Liver (tissue), 9 donors: Measurements from ENCODE around the gene NOC2L. TPM values are rescaled to one million over a fixed set of nuclear protein-coding genes. Genes with fewer than 3 reads are reported as not detected.

Experiments
- DNase-seq: peaks from one replicate; pipeline ENCODE4 v3.0.0-alpha.2; 2017; ENCODE audit warnings: low spot score
- H3K27ac ChIP-seq, 2 donors: one replicate each; pipeline ENCODE4 v1.7.0; 2013; ENCODE audit warnings: inconsistent platforms in 2 of 2, low read length in 2 of 2, control low read depth in 1 of 2, low read depth in 1 of 2, mild to moderate bottlenecking in 1 of 2
- H3K27me3 ChIP-seq, 4 donors: one replicate each; pipeline versions ENCODE4 v1.6.1 to v1.7.0; 2013; ENCODE audit warnings: low read length in 3 of 4, inconsistent platforms in 1 of 4, mild to moderate bottlenecking in 1 of 4, moderate library complexity in 1 of 4; ENCODE audit not compliant: control insufficient read depth in 4 of 4, insufficient read depth in 4 of 4
- H3K36me3 ChIP-seq, 4 donors: one replicate each; pipeline versions ENCODE4 v1.6.1 to v1.7.0; 2013; ENCODE audit warnings: low read length in 3 of 4, mild to moderate bottlenecking in 3 of 4, low read depth in 1 of 4, moderate library complexity in 1 of 4; ENCODE audit not compliant: control insufficient read depth in 4 of 4, insufficient read depth in 3 of 4
- H3K4me1 ChIP-seq, 4 donors: one replicate each; pipeline versions ENCODE4 v1.6.1 to v1.7.0; 2013; ENCODE audit warnings: low read length in 3 of 4, mild to moderate bottlenecking in 3 of 4, moderate library complexity in 1 of 4; ENCODE audit not compliant: control insufficient read depth in 4 of 4, insufficient read depth in 4 of 4
- H3K4me3 ChIP-seq, 3 donors: one replicate each; pipeline versions ENCODE4 v1.6.1 to v1.7.0; 2013; ENCODE audit warnings: low read length in 3 of 3, control low read depth in 1 of 3, low read depth in 1 of 3, mild to moderate bottlenecking in 1 of 3
- H3K9ac ChIP-seq, 2 donors: one replicate each; pipeline ENCODE4 v1.7.0; 2013; ENCODE audit warnings: low read length in 2 of 2, mild to moderate bottlenecking in 2 of 2, moderate library complexity in 2 of 2, control low read depth in 1 of 2, low read depth in 1 of 2
- H3K9me3 ChIP-seq, 4 donors: one replicate each; pipeline versions ENCODE4 v1.6.1 to v1.7.0; 2013; ENCODE audit warnings: low read length in 3 of 4; ENCODE audit not compliant: control insufficient read depth in 4 of 4
- ATF3 ChIP-seq: IDR thresholded peaks from 2 replicates; pipeline ENCODE4 v1.6.1; 2016; ENCODE audit warnings: antibody characterized with exemption
- CTCF ChIP-seq: fragments of 150-350 bp; IDR thresholded peaks from 2 replicates; pipeline ENCODE4 v1.5.1; 2017; ENCODE audit warnings: improper control_type of control experiment, low read depth, low read length; ENCODE audit not compliant: missing input control
- EGR1 ChIP-seq, 2 donors: IDR thresholded peaks; 2 replicates each; pipeline ENCODE4 v1.6.1; 2016 to 2018; ENCODE audit warnings: antibody characterized with exemption in 2 of 2, low read depth in 2 of 2
- FOXA1 ChIP-seq: IDR thresholded peaks from 2 replicates; pipeline ENCODE4 v1.6.1; 2016; ENCODE audit warnings: antibody characterized with exemption
- FOXA2 ChIP-seq: IDR thresholded peaks from 2 replicates; pipeline ENCODE4 v1.6.1; 2016; ENCODE audit warnings: antibody characterized with exemption
- GABPA ChIP-seq, 2 donors: IDR thresholded peaks in 1 of 2; conservative IDR thresholded peaks in 1 of 2; 2 replicates each; pipeline ENCODE4 v1.6.1; 2016; ENCODE audit warnings: antibody characterized with exemption in 2 of 2, mild to moderate bottlenecking in 1 of 2, moderate library complexity in 1 of 2
- HNF4A ChIP-seq, 2 donors: conservative IDR thresholded peaks; 2 replicates each; pipeline ENCODE4 v1.6.1; 2016; ENCODE audit warnings: antibody characterized with exemption in 2 of 2, mild to moderate bottlenecking in 2 of 2
- HNF4G ChIP-seq: IDR thresholded peaks from 2 replicates; pipeline ENCODE4 v1.6.1; 2016; ENCODE audit warnings: antibody characterized with exemption
- JUND ChIP-seq, 2 donors: IDR thresholded peaks; 2 replicates each; pipeline ENCODE4 v1.6.1; 2016; ENCODE audit warnings: antibody characterized with exemption in 2 of 2
- MAX ChIP-seq: IDR thresholded peaks from 2 replicates; pipeline ENCODE4 v1.6.1; 2016; ENCODE audit warnings: antibody characterized with exemption
- NR2F2 ChIP-seq: IDR thresholded peaks from 2 replicates; pipeline ENCODE4 v1.6.1; 2016; ENCODE audit warnings: antibody characterized with exemption
- RAD21 ChIP-seq, 2 donors: IDR thresholded peaks; 2 replicates each; pipeline ENCODE4 v1.6.1; 2016; ENCODE audit warnings: antibody characterized with exemption in 2 of 2, mild to moderate bottlenecking in 2 of 2
- REST ChIP-seq: IDR thresholded peaks from 2 replicates; pipeline ENCODE4 v1.6.1; 2016; ENCODE audit warnings: antibody characterized with exemption, mild to moderate bottlenecking
- RXRA ChIP-seq, 2 donors: IDR thresholded peaks; 2 replicates each; pipeline ENCODE4 v1.6.1; 2017 to 2018; ENCODE audit warnings: antibody characterized with exemption in 2 of 2, mild to moderate bottlenecking in 1 of 2
- SP1 ChIP-seq: IDR thresholded peaks from 2 replicates; pipeline ENCODE4 v1.6.1; 2018; ENCODE audit warnings: antibody characterized with exemption, mild to moderate bottlenecking
- TAF1 ChIP-seq: conservative IDR thresholded peaks from 2 replicates; pipeline ENCODE4 v1.6.1; 2016; ENCODE audit warnings: antibody characterized with exemption, mild to moderate bottlenecking
- YY1 ChIP-seq: IDR thresholded peaks from 2 replicates; pipeline ENCODE4 v1.6.1; 2016; ENCODE audit warnings: antibody characterized with exemption, mild to moderate bottlenecking
- ZBTB33 ChIP-seq: IDR thresholded peaks from 2 replicates; pipeline ENCODE4 v1.6.1; 2016; ENCODE audit warnings: antibody characterized with exemption
- WGBS: extraction: QIAGEN DNeasy Blood & Tissue Kit; methylation state at CpG from one replicate; pipeline ENCODE4 v1.1.7; 2013; 5-methylcytosine and 5-hydroxymethylcytosine counted together
- polyA plus RNA-seq, 2 donors: library from polyadenylated mRNA; stranded (reverse) in 1 of 2; unstranded in 1 of 2; fragments of 200-250 nt in 1 of 2; fragments of >200 nt in 1 of 2; fragmentation: Nextera tagmentation in 1 of 2; extraction: Ambion mirVana in 1 of 2; gene quantifications; one replicate each; pipeline versions ENCODE4 v1.2.1 to v1.2.3, GENCODE V29; 2013 to 2015
- total RNA-seq, 2 donors: library from RNA; depleted of rRNA; stranded (reverse); fragments of >200 nt; gene quantifications; one replicate each; pipeline ENCODE4 v1.2.3, GENCODE V29; 2014
- donor health status: healthy.
- donor health status: healthy.
- donor health status: healthy.
- donor health status: healthy.
- donor health status: healthy.

Gene NOC2L
- total and polyA plus RNA-seq, 4 donors, result 17.1 to 34.5 (median 30.0) TPM

- no peak for DNase-seq
- TF ChIP-seq FOXA2, result no peak
- no peak for TF ChIP-seq HNF4G
- no peak for TF ChIP-seq SP1
- no peak for TF ChIP-seq EGR1 (IDR thresholded peaks at IDR 0.05; ENCODE audit: low read depth in 2 of 2)
- TF ChIP-seq HNF4A (conservative IDR thresholded peaks at IDR 0.05), result no peak
- TF ChIP-seq FOXA1, result no peak
- TF ChIP-seq CTCF, result no peak
- no peak for TF ChIP-seq MAX
- TF ChIP-seq TAF1, result no peak
- TF ChIP-seq NR2F2, result no peak
- no peak for TF ChIP-seq YY1
- no peak for TF ChIP-seq RAD21 (IDR thresholded peaks at IDR 0.05)
- TF ChIP-seq JUND (IDR thresholded peaks at IDR 0.05), result no peak
- no peak for TF ChIP-seq ATF3
- no peak for TF ChIP-seq ZBTB33
- no peak for TF ChIP-seq GABPA (IDR thresholded peaks at IDR 0.05 in 1 of 2, conservative IDR thresholded peaks at IDR 0.05 in 1 of 2)
- no peak for TF ChIP-seq REST
- TF ChIP-seq RXRA (IDR thresholded peaks at IDR 0.05), result no peak
- Histone ChIP-seq H3K27me3 (peaks cover 0 to 6% (median 2%) of the 10 kb centered on the region in 4 donors), H3K4me3 (no peak overlapping the region), H3K27ac (no peak overlapping the region), H3K36me3 (no peaks in the 10 kb centered on the region), H3K9me3 (no peaks in the 10 kb centered on the region), H3K9ac (no peak overlapping the region), H3K4me1 (peaks cover 0 to 2% (median 0%) of the 10 kb centered on the region in 4 donors)
- WGBS, result 78% methylated on average over 13 of the region's 13 CpGs
Observed at GRCh38 chr1:985126-985525, 26.1 kb upstream of the NOC2L start.
